H9 (cell line): ENCODE data around the gene PNPO. TPM values are rescaled to one million over a fixed set of nuclear protein-coding genes. Genes with fewer than 3 reads are reported as not detected.

Source experiments
- DNase-seq: peaks from one replicate; pipeline ENCODE4 v3.0.0-alpha.2; 2017
- H2AFZ ChIP-seq: one replicate; pipeline ENCODE4 v1.6.1; 2013; ENCODE audit warnings: mild to moderate bottlenecking, low read length, control low read depth, moderate library complexity
- H2AK5ac ChIP-seq: 2 replicates; pipeline ENCODE4 v1.6.1; 2013; ENCODE audit warnings: low read length, control low read depth, mixed read lengths; ENCODE audit not compliant: insufficient read length
- H2BK120ac ChIP-seq: one replicate; pipeline ENCODE4 v1.6.1; 2013; ENCODE audit warnings: low read depth, mild to moderate bottlenecking, low read length, control low read depth, inconsistent platforms; ENCODE audit not compliant: poor library complexity, severe bottlenecking
- H2BK12ac ChIP-seq: 2 replicates; pipeline ENCODE4 v1.6.1; 2013; ENCODE audit warnings: low read length, control low read depth, mixed read lengths, low read depth; ENCODE audit not compliant: insufficient read length
- H2BK15ac ChIP-seq: 2 replicates; pipeline ENCODE4 v1.6.1; 2013; ENCODE audit warnings: low read depth, low read length, control low read depth
- H2BK20ac ChIP-seq: one replicate; pipeline ENCODE4 v1.6.1; 2013; ENCODE audit warnings: low read depth, mild to moderate bottlenecking, low read length, control low read depth, inconsistent platforms; ENCODE audit not compliant: poor library complexity, severe bottlenecking
- H2BK5ac ChIP-seq: 2 replicates; pipeline ENCODE4 v1.6.1; 2013; ENCODE audit warnings: low read length, control low read depth, mixed read lengths; ENCODE audit not compliant: insufficient read length
- H3K14ac ChIP-seq: 2 replicates; pipeline ENCODE4 v1.6.1; 2013; ENCODE audit warnings: low read length, control low read depth; ENCODE audit not compliant: insufficient read depth
- H3K18ac ChIP-seq: 2 replicates; pipeline ENCODE4 v1.6.1; 2013; ENCODE audit warnings: low read depth, mild to moderate bottlenecking, mixed read lengths, low read length, control low read depth; ENCODE audit not compliant: insufficient read length
- H3K23ac ChIP-seq: 2 replicates; pipeline ENCODE4 v1.6.1; 2013; ENCODE audit warnings: low read length, control low read depth, mixed read lengths, low read depth; ENCODE audit not compliant: insufficient read length
- H3K23me2 ChIP-seq: 2 replicates; pipeline ENCODE4 v1.6.1; 2013; ENCODE audit warnings: low read depth, mild to moderate bottlenecking, mixed read lengths, low read length, control low read depth; ENCODE audit not compliant: insufficient read length, poor library complexity, severe bottlenecking
- H3K27ac ChIP-seq: 2 replicates; pipeline ENCODE4 v1.5.1; 2013; ENCODE audit warnings: low read length, control low read depth, mixed read lengths, low read depth; ENCODE audit not compliant: insufficient read length
- H3K27me3 ChIP-seq: 2 replicates; pipeline ENCODE4 v1.6.1; 2013; ENCODE audit warnings: low read length, control low read depth, inconsistent platforms; ENCODE audit not compliant: insufficient read depth
- H3K4ac ChIP-seq: 2 replicates; pipeline ENCODE4 v1.6.1; 2013; ENCODE audit warnings: low read depth, mild to moderate bottlenecking, control low read depth, inconsistent platforms, low read length, moderate library complexity
- H3K4me1 ChIP-seq: 2 replicates; pipeline ENCODE4 v1.6.1; 2013; ENCODE audit warnings: low read length, control low read depth, inconsistent platforms; ENCODE audit not compliant: insufficient read depth
- H3K4me2 ChIP-seq: 2 replicates; pipeline ENCODE4 v1.6.1; 2013; ENCODE audit warnings: low read length, control low read depth, mixed read lengths; ENCODE audit not compliant: insufficient read length, insufficient read depth
- H3K56ac ChIP-seq: 2 replicates; pipeline ENCODE4 v1.6.1; 2013; ENCODE audit warnings: low read depth, mild to moderate bottlenecking, mixed read lengths, low read length, control low read depth; ENCODE audit not compliant: insufficient read length
- H3K79me1 ChIP-seq: 2 replicates; pipeline ENCODE4 v1.6.1; 2013; ENCODE audit warnings: low read depth, mild to moderate bottlenecking, moderate library complexity, low read length, control low read depth, inconsistent platforms; ENCODE audit not compliant: insufficient read depth, poor library complexity, severe bottlenecking
- H3K79me2 ChIP-seq: 2 replicates; pipeline ENCODE4 v1.6.1; 2013; ENCODE audit warnings: low read length, control low read depth, inconsistent platforms; ENCODE audit not compliant: insufficient read depth
- H3K9ac ChIP-seq: 2 replicates; pipeline ENCODE4 v1.6.1; 2013; ENCODE audit warnings: low read length, control low read depth, mixed read lengths; ENCODE audit not compliant: insufficient read length; ENCODE audit errors: extremely low read depth
- H3K9me3 ChIP-seq: one replicate; pipeline ENCODE4 v1.6.1; 2013; ENCODE audit warnings: low read depth, low read length, inconsistent platforms; ENCODE audit not compliant: control insufficient read depth
- H3T11ph ChIP-seq: one replicate; pipeline ENCODE4 v1.6.1; 2013; ENCODE audit warnings: mild to moderate bottlenecking, low read length, control low read depth, inconsistent platforms
- H4K20me1 ChIP-seq: one replicate; pipeline ENCODE4 v1.6.1; 2013; ENCODE audit not compliant: control insufficient read depth, insufficient read length, insufficient read depth
- H4K5ac ChIP-seq: 2 replicates; pipeline ENCODE4 v1.6.1; 2013; ENCODE audit warnings: low read depth, mild to moderate bottlenecking, mixed read lengths, low read length, control low read depth; ENCODE audit not compliant: insufficient read length
- H4K8ac ChIP-seq: replicated peaks from 2 replicates; pipeline ENCODE4 v1.6.1; 2013; ENCODE audit warnings: low read length, control low read depth, mixed read lengths, low read depth; ENCODE audit not compliant: insufficient read length
- H4K91ac ChIP-seq: 2 replicates; pipeline ENCODE4 v1.6.1; 2013; ENCODE audit warnings: low read depth, mild to moderate bottlenecking, moderate library complexity, mixed read lengths, low read length, control low read depth; ENCODE audit not compliant: insufficient read length
- H3K27ac Mint-ChIP-seq, 3 experiments: 2 replicates in 2 of 3; 3 replicates in 1 of 3; pipeline ENCODE4 v1.8.0; 2020 to 2021; ENCODE audit warnings: mixed read lengths in 3 of 3, mild to moderate bottlenecking in 1 of 3, moderate library complexity in 1 of 3
- H3K27me3 Mint-ChIP-seq: 2 replicates; pipeline ENCODE4 v1.8.0; 2021; ENCODE audit warnings: low read depth, mild to moderate bottlenecking, moderate library complexity, mixed read lengths
- H3K36me3 Mint-ChIP-seq, 3 experiments: 2 replicates in 2 of 3; 3 replicates in 1 of 3; pipeline ENCODE4 v1.8.0; 2020 to 2021; ENCODE audit warnings: low read depth in 3 of 3, mixed read lengths in 3 of 3; ENCODE audit not compliant: insufficient read depth in 1 of 3
- H3K4me1 Mint-ChIP-seq, 2 experiments: 2 replicates each; pipeline ENCODE4 v1.8.0; 2020; ENCODE audit warnings: mixed read lengths in 2 of 2
- H3K4me3 Mint-ChIP-seq, 2 experiments: 2 replicates in 1 of 2; 3 replicates in 1 of 2; pipeline ENCODE4 v1.8.0; 2020 to 2021; ENCODE audit warnings: mild to moderate bottlenecking in 2 of 2, mixed read lengths in 2 of 2, moderate library complexity in 1 of 2
- H3K9me3 Mint-ChIP-seq, 2 experiments: 2 replicates in 1 of 2; 3 replicates in 1 of 2; pipeline ENCODE4 v1.8.0; 2020; ENCODE audit warnings: mild to moderate bottlenecking in 2 of 2, mixed read lengths in 2 of 2, moderate library complexity in 1 of 2
- WGBS: extraction: QIAGEN DNeasy Blood & Tissue Kit; methylation state at CpG from one replicate; pipeline ENCODE4 v1.1.7; 2013; ENCODE audit warnings: missing lambda C conversion rate, low lambda C conversion rate, mixed read lengths; ENCODE audit not compliant: insufficient read length; ENCODE audit errors: extremely low coverage; 5-methylcytosine and 5-hydroxymethylcytosine counted together
- total RNA-seq: library from RNA; stranded (reverse); gene quantifications from 2 replicates; pipeline ENCODE4 v1.2.1, GENCODE V29; 2021
- TF ChIP-seq, protein P1 (sequence below): fragments of 200-600 bp; sonication (generic); conservative IDR thresholded peaks from 3 replicates; pipeline ENCODE4 v1.8.0; 2021; ENCODE audit warnings: antibody characterized with exemption, mild to moderate bottlenecking

PNPO gene
- total RNA-seq, 1 experiment from 2014 or later: 6.7 TPM

DNA sequence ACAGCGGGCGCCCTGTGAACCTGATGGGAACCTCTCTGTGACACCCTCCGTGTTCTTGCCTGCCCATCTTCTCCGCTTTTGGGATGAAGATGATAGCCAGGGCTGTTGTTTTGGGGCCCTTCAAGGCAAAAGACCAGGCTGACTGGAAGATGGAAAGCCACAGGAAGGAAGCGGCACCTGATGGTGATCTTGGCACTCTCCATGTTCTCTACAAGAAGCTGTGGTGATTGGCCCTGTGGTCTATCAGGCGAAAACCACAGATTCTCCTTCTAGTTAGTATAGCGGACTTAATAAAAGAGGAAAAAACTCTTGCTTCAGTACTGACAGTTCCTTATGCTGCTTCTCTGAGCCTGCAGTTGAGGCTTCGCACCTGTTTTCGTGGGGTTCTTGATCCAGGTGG, 40.1 kb downstream of the PNPO start:
- H3K27me3 Mint-ChIP-seq: no peaks in the 10 kb centered on the region; the same call in 1 of the 2 replicates
- H3K27ac Mint-ChIP-seq: no peak overlapping the region
- Histone ChIP-seq H2BK20ac (no peak overlapping the region), H2BK15ac (no peak overlapping the region), H2BK120ac (no peak overlapping the region), H3K9me3 (no peaks in the 10 kb centered on the region), H4K20me1 (no peaks in the 10 kb centered on the region), H2BK5ac (no peak overlapping the region), H2AK5ac (no peak overlapping the region), H2AFZ (no peak overlapping the region), H3K9ac (no peak overlapping the region), H3K23me2 (no peaks in the 10 kb centered on the region), H3K79me2 (no peaks in the 10 kb centered on the region), H4K8ac (no peak overlapping the region), H3K14ac (no peak overlapping the region), H3K27ac (no peak overlapping the region), H3K18ac (no peak overlapping the region), H3K4me1 (no peaks in the 10 kb centered on the region), H2BK12ac (no peak overlapping the region), H3T11ph (no peak overlapping the region), H3K4ac (no peak overlapping the region), H3K27me3 (no peaks in the 10 kb centered on the region; the same call in 1 of the 2 replicates), H3K23ac (no peak overlapping the region), H3K4me2 (no peak overlapping the region), H4K5ac (no peak overlapping the region), H4K91ac (no peak overlapping the region), H3K56ac (no peak overlapping the region), H3K79me1 (no peaks in the 10 kb centered on the region)
- no CpG with 5 or more reads among the region's 9 CpGs for WGBS
- TF ChIP-seq, protein P1, sequence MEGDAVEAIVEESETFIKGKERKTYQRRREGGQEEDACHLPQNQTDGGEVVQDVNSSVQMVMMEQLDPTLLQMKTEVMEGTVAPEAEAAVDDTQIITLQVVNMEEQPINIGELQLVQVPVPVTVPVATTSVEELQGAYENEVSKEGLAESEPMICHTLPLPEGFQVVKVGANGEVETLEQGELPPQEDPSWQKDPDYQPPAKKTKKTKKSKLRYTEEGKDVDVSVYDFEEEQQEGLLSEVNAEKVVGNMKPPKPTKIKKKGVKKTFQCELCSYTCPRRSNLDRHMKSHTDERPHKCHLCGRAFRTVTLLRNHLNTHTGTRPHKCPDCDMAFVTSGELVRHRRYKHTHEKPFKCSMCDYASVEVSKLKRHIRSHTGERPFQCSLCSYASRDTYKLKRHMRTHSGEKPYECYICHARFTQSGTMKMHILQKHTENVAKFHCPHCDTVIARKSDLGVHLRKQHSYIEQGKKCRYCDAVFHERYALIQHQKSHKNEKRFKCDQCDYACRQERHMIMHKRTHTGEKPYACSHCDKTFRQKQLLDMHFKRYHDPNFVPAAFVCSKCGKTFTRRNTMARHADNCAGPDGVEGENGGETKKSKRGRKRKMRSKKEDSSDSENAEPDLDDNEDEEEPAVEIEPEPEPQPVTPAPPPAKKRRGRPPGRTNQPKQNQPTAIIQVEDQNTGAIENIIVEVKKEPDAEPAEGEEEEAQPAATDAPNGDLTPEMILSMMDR: no peak
- H3K4me1 Mint-ChIP-seq: peaks cover 7 to 9% of the 10 kb centered on the region in 2 experiments
- H3K9me3 Mint-ChIP-seq: no peaks in the 10 kb centered on the region
- DNase-seq: no peak
- peaks cover 30 to 68% (median 58%) of the 10 kb centered on the region in 3 experiments; a peak in 6 of 7 replicates for H3K36me3 Mint-ChIP-seq
- no peak overlapping the region for H3K4me3 Mint-ChIP-seq
